HEK293T (cell line): ENCODE results near the gene GSC.

ENCODE experiments used
- ARNT ChIP-seq: fragments of 450-650 bp; IDR thresholded peaks from 2 replicates; pipeline ENCODE4 v1.6.1; 2017; ENCODE audit warnings: mild to moderate bottlenecking
- BHLHE40 ChIP-seq: fragments of 450-650 bp; IDR thresholded peaks from 2 replicates; pipeline ENCODE4 v1.6.1; 2016; ENCODE audit warnings: mild to moderate bottlenecking, moderate library complexity, borderline replicate concordance
- CTBP1 ChIP-seq: fragments of 450-650 bp; IDR thresholded peaks from 2 replicates; pipeline ENCODE4 v1.6.1; 2016; ENCODE audit warnings: borderline replicate concordance
- ELF4 ChIP-seq: fragments of 450-650 bp; IDR thresholded peaks from 2 replicates; pipeline ENCODE4 v1.6.1; 2017; ENCODE audit warnings: antibody characterized with exemption
- FOXK2 ChIP-seq: fragments of 450-650 bp; IDR thresholded peaks from 2 replicates; pipeline ENCODE4 v1.6.1; 2016; ENCODE audit warnings: mild to moderate bottlenecking
- FOXM1 ChIP-seq: fragments of 450-650 bp; IDR thresholded peaks from 2 replicates; pipeline ENCODE4 v1.6.1; 2017; ENCODE audit warnings: mild to moderate bottlenecking, borderline replicate concordance
- HDGF ChIP-seq: fragments of 450-650 bp; IDR thresholded peaks from 2 replicates; pipeline ENCODE4 v1.6.1; 2017; ENCODE audit warnings: antibody characterized with exemption, borderline replicate concordance
- LEF1 ChIP-seq: fragments of 450-650 bp; IDR thresholded peaks from 2 replicates; pipeline ENCODE4 v1.6.1; 2017; ENCODE audit warnings: mild to moderate bottlenecking, borderline replicate concordance
- NFRKB ChIP-seq: fragments of 450-650 bp; IDR thresholded peaks from 2 replicates; pipeline ENCODE4 v1.6.1; 2016; ENCODE audit warnings: mild to moderate bottlenecking, moderate library complexity
- SP1 ChIP-seq: fragments of 450-650 bp; IDR thresholded peaks from 2 replicates; pipeline ENCODE4 v1.6.1; 2017
- SUZ12 ChIP-seq: fragments of 450-650 bp; IDR thresholded peaks from 2 replicates; pipeline ENCODE4 v1.6.1; 2016; ENCODE audit warnings: mild to moderate bottlenecking
- TARDBP ChIP-seq: fragments of 450-650 bp; IDR thresholded peaks from 2 replicates; pipeline ENCODE4 v1.6.1; 2016
- ZNF384 ChIP-seq: fragments of 450-650 bp; IDR thresholded peaks from 2 replicates; pipeline ENCODE4 v1.6.1; 2016

DNA sequence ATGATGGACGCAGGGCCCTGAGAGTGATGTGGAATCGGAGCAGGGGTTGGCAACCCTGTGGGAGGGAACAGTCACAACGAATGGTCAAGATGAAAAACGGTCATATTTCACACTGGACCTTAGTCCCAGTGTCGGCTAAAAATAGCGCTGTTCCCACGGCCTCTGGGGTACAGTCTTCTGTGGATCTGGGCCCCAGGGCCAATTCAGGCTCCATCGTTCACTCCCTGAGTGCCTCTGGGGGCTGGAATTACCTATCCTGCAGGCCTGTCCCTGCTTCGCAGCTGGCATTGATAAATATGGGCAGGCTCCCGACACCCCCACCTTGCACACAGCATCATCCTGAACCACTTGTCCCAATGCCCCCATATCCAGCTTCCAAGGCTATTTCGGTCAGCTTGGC lies 18.6 kb downstream of the GSC start:
- TF ChIP-seq SP1 (no peak), SUZ12 (no peak), TARDBP (no peak), NFRKB (no peak), ELF4 (no peak), HDGF (no peak), ZNF384 (no peak), ARNT (no peak), FOXK2 (no peak), CTBP1 (no peak), BHLHE40 (no peak), FOXM1 (no peak), LEF1 (no peak)
